Measurements from ENCODE around the gene RASGRF2.
"Not testable (repeated sequence)": the region's sequence is repeated elsewhere in the genome, so short reads cannot be mapped to it uniquely, and the experiment has no call there.

RASGRF2 gene

GRCh38 chr5:81020478-81021167 is 60.5 kb downstream of the RASGRF2 start:
- DNase-seq (ENCODE audit: low read depth): no peak

GRCh38 chr5:81021486-81021885 is 61.3 kb downstream of the RASGRF2 start:
- no peak for DNase-seq (ENCODE audit: low read depth)

GRCh38 chr5:81021951-81022687 is 62.0 kb downstream of the RASGRF2 start:
- DNase-seq (ENCODE audit: low read depth): no peak

GRCh38 chr5:81022688-81023084 is 62.5 kb downstream of the RASGRF2 start:
- DNase-seq (ENCODE audit: low read depth): no peak

- DNase-seq (ENCODE audit: low read depth): no peak
Observed at GRCh38 chr5:81023261-81023970, 63.3 kb downstream of the RASGRF2 start.

- no peak for DNase-seq (ENCODE audit: low read depth)
Observed at GRCh38 chr5:81027481-81028058, 67.4 kb downstream of the RASGRF2 start.

GRCh38 chr5:81028888-81029287 is 68.7 kb downstream of the RASGRF2 start:
- DNase-seq (ENCODE audit: low read depth): not testable (repeated sequence)

- DNase-seq (ENCODE audit: low read depth): not testable (repeated sequence)
Observed at GRCh38 chr5:81029736-81030135, 69.6 kb downstream of the RASGRF2 start.

GRCh38 chr5:81030236-81031034 is 70.3 kb downstream of the RASGRF2 start:
- DNase-seq (ENCODE audit: low read depth): not testable (repeated sequence)

GRCh38 chr5:81035522-81035921 is 75.4 kb downstream of the RASGRF2 start:
- no peak for DNase-seq (ENCODE audit: low read depth)

- DNase-seq (ENCODE audit: low read depth): no peak
Observed at GRCh38 chr5:81038495-81038894, 78.3 kb downstream of the RASGRF2 start.

- DNase-seq (ENCODE audit: low read depth): no peak
Observed at GRCh38 chr5:81044868-81045267, 84.7 kb downstream of the RASGRF2 start.

GRCh38 chr5:81045389-81045807 is 85.2 kb downstream of the RASGRF2 start:
- no peak for DNase-seq (ENCODE audit: low read depth)

- no peak for DNase-seq (ENCODE audit: low read depth)
Observed at GRCh38 chr5:81046041-81046440, 85.9 kb downstream of the RASGRF2 start.

GRCh38 chr5:81052325-81052724 is 92.2 kb downstream of the RASGRF2 start:
- no peak for DNase-seq (ENCODE audit: low read depth)

- not testable (repeated sequence) for DNase-seq (ENCODE audit: low read depth)
Observed at GRCh38 chr5:81053282-81053681, 93.1 kb downstream of the RASGRF2 start.

GRCh38 chr5:81058121-81058520 is 98.0 kb downstream of the RASGRF2 start:
- DNase-seq (ENCODE audit: low read depth): no peak

GRCh38 chr5:81065492-81065891 is 105.3 kb downstream of the RASGRF2 start:
- DNase-seq (ENCODE audit: low read depth): no peak

- DNase-seq (ENCODE audit: low read depth): no peak
Observed at GRCh38 chr5:81066102-81066501, 105.9 kb downstream of the RASGRF2 start.

- no peak for DNase-seq (ENCODE audit: low read depth)
Observed at GRCh38 chr5:81067406-81067805, 107.2 kb downstream of the RASGRF2 start.

GRCh38 chr5:81068063-81068462 is 107.9 kb downstream of the RASGRF2 start:
- no peak for DNase-seq (ENCODE audit: low read depth)

GRCh38 chr5:81068635-81069034 is 108.5 kb downstream of the RASGRF2 start:
- DNase-seq (ENCODE audit: low read depth): no peak
